Astrocyte of the spinal cord (primary cell): Measurements from ENCODE around the gene FAM221B.

Experiments
- DNase-seq: peaks from one replicate; pipeline ENCODE4 v3.0.0; 2011; ENCODE audit warnings: low read depth, low spot score
- H3K4me3 ChIP-seq: 2 replicates; pipeline ENCODE4 v1.5.1; 2011; ENCODE audit warnings: low read depth, mild to moderate bottlenecking, low read length, moderate library complexity
- CTCF ChIP-seq: IDR thresholded peaks from 2 replicates; pipeline ENCODE4 v1.5.1; 2012; ENCODE audit warnings: low read depth, mild to moderate bottlenecking, low read length, inconsistent platforms
- in situ Hi-C: cut with HindIII; loops from 2 replicates; pipeline ENCODE4 v1.10.0; 2017; ENCODE audit warnings: low sequenced_read_pairs

FAM221B gene

GRCh38 chr9:35835216-35835632 is 6.7 kb upstream of the FAM221B start:
- peak; percentile 43 for TF ChIP-seq CTCF
- H3K4me3 ChIP-seq = no peak overlapping the region
- no peak for DNase-seq
- in situ Hi-C loops = no loop called here

GRCh38 chr9:35834260-35835215 is 6.0 kb upstream of the FAM221B start:
- H3K4me3 ChIP-seq = no peak overlapping the region
- no peak for DNase-seq
- no peak for TF ChIP-seq CTCF
- in situ Hi-C loops = no loop called here

GRCh38 chr9:35832814-35833213 is 4.3 kb upstream of the FAM221B start:
- in situ Hi-C loops = no loop called here
- H3K4me3 ChIP-seq = no peak overlapping the region
- no peak for DNase-seq
- TF ChIP-seq CTCF = no peak

GRCh38 chr9:35831040-35831439 is 2.5 kb upstream of the FAM221B start:
- in situ Hi-C loops = no loop called here
- DNase-seq = no peak
- no peak overlapping the region for H3K4me3 ChIP-seq
- TF ChIP-seq CTCF = no peak

GRCh38 chr9:35829764-35830096 is 1.2 kb upstream of the FAM221B start:
- TF ChIP-seq CTCF = no peak
- peak overlapping the region; percentile 67 for H3K4me3 ChIP-seq
- no peak for DNase-seq
- in situ Hi-C loops = no loop called here

- in situ Hi-C loops = no loop called here
- DNase-seq = peak; percentile 92
- no peak for TF ChIP-seq CTCF
- H3K4me3 ChIP-seq = peak within 1 kb of the TSS; percentile 67
Observed at GRCh38 chr9:35829084-35829763, 692 bp upstream of the FAM221B start, which contains the start of gene TMEM8B. TMEM8B (plus strand) TSS chr9:35829228; CDS start chr9:35829448, 220 bp downstream.
